Cardiac ventricle fibroblast (primary cell): ENCODE data around the gene EPHA6. TPM values are rescaled to one million over a fixed set of nuclear protein-coding genes. Genes with fewer than 3 reads are reported as not detected.

ENCODE experiments used
- total RNA-seq: library from RNA; depleted of rRNA; stranded (reverse); fragments of >200 nt; gene quantifications from 2 replicates; pipeline ENCODE4 v1.2.3, GENCODE V29; 2015

The EPHA6 gene
- total RNA-seq = not detected in 2 replicates

GRCh38 chr3:96813820-96814650 is at the start of gene EPHA6:
EPHA6 (plus strand) TSS chr3:96814594.

DNA sequence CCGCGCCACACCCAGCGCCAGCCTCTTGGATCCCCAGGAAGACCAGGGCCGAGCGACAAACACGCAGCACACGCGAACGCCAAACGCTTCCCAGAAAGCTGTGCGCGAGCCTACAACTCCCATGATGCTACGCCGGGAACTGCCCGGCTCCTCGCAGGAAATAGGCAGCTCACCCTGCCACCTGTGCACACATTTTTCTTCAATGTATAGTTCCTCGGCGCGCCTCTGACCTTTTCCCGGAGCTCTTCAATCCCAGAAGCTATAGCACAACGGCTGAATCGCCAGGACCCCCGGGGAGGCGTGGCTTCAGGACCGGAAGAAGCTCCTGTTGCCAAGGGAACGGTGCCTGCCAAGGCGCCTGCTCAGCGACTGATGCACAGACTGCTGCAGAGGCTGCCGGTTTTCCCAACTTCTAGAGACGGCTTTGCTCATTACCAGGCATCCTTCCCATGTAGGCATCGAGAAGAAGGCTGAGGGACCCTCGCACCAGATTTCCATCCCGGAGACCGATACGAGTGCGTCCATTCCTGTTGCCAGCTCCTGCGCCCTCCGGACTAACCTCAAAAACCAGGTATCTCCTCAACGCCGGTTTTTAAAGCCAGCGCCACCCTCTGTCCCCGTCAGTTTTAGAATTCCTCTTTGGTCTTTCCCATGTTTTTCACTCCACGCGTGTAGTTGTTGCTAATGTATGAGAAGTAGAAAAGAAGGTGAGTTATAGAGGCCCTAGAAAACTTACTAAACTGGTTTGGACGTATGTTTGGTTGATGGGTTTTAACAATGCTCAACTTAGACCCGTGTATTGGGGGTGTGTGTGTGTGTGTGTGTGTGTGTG is 950.2 kb downstream of the EPHA6 start, which contains the start of gene ARL6:
TSS of gene ARL6 (plus strand) at position 352 of the 832 bp plus-strand sequence. CDS start 3,350 bp downstream, outside the sequence.

